Measurements from ENCODE around the gene KCNMB1.

Gene KCNMB1

GRCh38 chr5:170341545-170341944 is 47.6 kb downstream of the KCNMB1 start:
- no peak for DNase-seq (ENCODE audit: low read depth in 2 of 2)

GRCh38 chr5:170339780-170340167 is 49.4 kb downstream of the KCNMB1 start:
- no peak for DNase-seq (ENCODE audit: low read depth in 2 of 2)

GRCh38 chr5:170338933-170339779 is 50.0 kb downstream of the KCNMB1 start:
- DNase-seq (ENCODE audit: low read depth in 2 of 2) = peak; percentile 34 to 43

- no peak for DNase-seq (ENCODE audit: low read depth in 2 of 2)
Measured at GRCh38 chr5:170338291-170338690, 50.9 kb downstream of the KCNMB1 start.

- no peak for DNase-seq (ENCODE audit: low read depth in 2 of 2)
Measured at GRCh38 chr5:170337045-170337733, 52.0 kb downstream of the KCNMB1 start.

GRCh38 chr5:170336065-170336464 is 53.1 kb downstream of the KCNMB1 start:
- DNase-seq (ENCODE audit: low read depth in 2 of 2) = no peak

GRCh38 chr5:170334626-170335025 is 54.5 kb downstream of the KCNMB1 start:
- DNase-seq (ENCODE audit: low read depth in 2 of 2) = peak in 1 of 2 donors; percentile 21

GRCh38 chr5:170333161-170333910 is 55.8 kb downstream of the KCNMB1 start:
- DNase-seq (ENCODE audit: low read depth in 2 of 2) = peak; percentile 60 to 71

GRCh38 chr5:170332058-170332457 is 57.1 kb downstream of the KCNMB1 start:
- no peak for DNase-seq (ENCODE audit: low read depth in 2 of 2)

GRCh38 chr5:170330568-170331054 is 58.6 kb downstream of the KCNMB1 start:
- no peak for DNase-seq (ENCODE audit: low read depth in 2 of 2)

GRCh38 chr5:170329524-170329923 is 59.6 kb downstream of the KCNMB1 start:
- DNase-seq (ENCODE audit: low read depth in 2 of 2) = no peak

GRCh38 chr5:170327829-170328228 is 61.3 kb downstream of the KCNMB1 start:
- DNase-seq (ENCODE audit: low read depth in 2 of 2) = no peak

- no peak for DNase-seq (ENCODE audit: low read depth in 2 of 2)
Measured at GRCh38 chr5:170327168-170327567, 62.0 kb downstream of the KCNMB1 start.
